ENCODE data around the gene FADS3.
"Not testable (repeated sequence)": the region's sequence is repeated elsewhere in the genome, so short reads cannot be mapped to it uniquely, and the experiment has no call there.

The FADS3 gene

DNA sequence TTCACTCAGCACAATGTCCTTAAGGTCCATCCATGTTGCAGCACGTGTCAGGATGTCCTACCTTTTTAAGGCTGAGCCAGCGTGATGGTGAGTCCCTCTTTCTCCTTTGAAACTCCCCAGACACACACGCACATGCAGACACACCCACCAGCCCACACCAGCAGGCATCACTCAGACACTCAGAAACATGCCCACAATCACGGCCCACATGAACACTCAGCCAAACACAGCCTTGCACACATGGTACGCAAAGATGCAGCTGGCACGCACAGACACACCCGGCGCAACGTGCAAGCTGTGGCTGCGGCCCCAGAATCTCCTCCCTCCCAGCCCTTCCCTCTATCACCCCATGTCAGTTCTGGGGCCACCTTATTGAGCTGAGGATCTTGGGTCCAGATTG, 8.0 kb downstream of the FADS3 start:
- Histone ChIP-seq H3K4me3 (ENCODE audit: low read depth, low read length, poor library complexity, severe bottlenecking) (no peak overlapping the region), H3K4me2 (ENCODE audit: low read length) (no peak overlapping the region), H3K4me1 (ENCODE audit: insufficient read depth, low read length, severe bottlenecking) (peaks cover 35% of the 10 kb centered on the region), H3K79me2 (ENCODE audit: insufficient read depth, low read length) (no peaks in the 10 kb centered on the region), H3K9me3 (ENCODE audit: low read length) (no peaks in the 10 kb centered on the region), H4K20me1 (ENCODE audit: insufficient read depth, low read length) (no peaks in the 10 kb centered on the region), H2AFZ (ENCODE audit: low read length) (no peak overlapping the region), H3K9me2 (ENCODE audit: low read depth, low read length) (no peaks in the 10 kb centered on the region), H3K36me3 (ENCODE audit: insufficient read depth, low read length) (no peaks in the 10 kb centered on the region), H3K27me3 (ENCODE audit: insufficient read depth, low read length) (no peaks in the 10 kb centered on the region; the same call in 1 of the 2 replicates), H3K9ac (ENCODE audit: low read length) (no peak overlapping the region), H3F3A (ENCODE audit: insufficient read depth, low read length) (no peaks in the 10 kb centered on the region), H3K27ac (ENCODE audit: low read depth, low read length, poor library complexity, severe bottlenecking) (no peak overlapping the region)
- TF ChIP-seq EZH2 (IDR thresholded peaks at IDR 0.05; ENCODE audit: borderline replicate concordance, low read length) (no peak), CTCF (IDR thresholded peaks at IDR 0.05; ENCODE audit: low read length) (no peak)

DNA sequence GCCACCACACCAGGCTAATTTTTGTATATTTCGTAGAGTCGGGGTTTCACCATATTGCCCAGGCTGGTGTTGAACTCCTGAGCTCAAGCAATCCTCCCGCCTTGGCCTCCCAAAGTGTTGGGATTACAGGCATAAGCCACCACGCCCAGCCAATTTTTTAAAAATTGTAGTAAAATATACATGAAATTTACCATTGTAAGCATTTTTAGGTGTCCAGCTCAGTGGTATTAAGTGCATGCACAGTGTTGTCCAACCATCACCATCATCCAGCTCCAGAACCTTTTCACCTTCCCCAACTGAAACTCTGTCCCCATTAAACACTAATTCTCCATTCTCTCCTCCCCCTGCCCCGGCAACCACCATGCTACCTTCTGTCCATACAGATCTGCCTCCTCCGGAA, 8.5 kb downstream of the FADS3 start:
- H3K4me2 ChIP-seq (ENCODE audit: low read length), result no peak overlapping the region
- no peak overlapping the region for H2AFZ ChIP-seq (ENCODE audit: low read length)
- H3F3A ChIP-seq (ENCODE audit: insufficient read depth, low read length), result no peaks in the 10 kb centered on the region
- H3K9me3 ChIP-seq (ENCODE audit: low read length), result no peaks in the 10 kb centered on the region
- peaks cover 39% of the 10 kb centered on the region for H3K4me1 ChIP-seq (ENCODE audit: insufficient read depth, low read length, severe bottlenecking)
- H3K9me2 ChIP-seq (ENCODE audit: low read depth, low read length), result no peaks in the 10 kb centered on the region
- H4K20me1 ChIP-seq (ENCODE audit: insufficient read depth, low read length), result no peaks in the 10 kb centered on the region
- H3K9ac ChIP-seq (ENCODE audit: low read length), result no peak overlapping the region
- no peak for TF ChIP-seq CTCF (IDR thresholded peaks at IDR 0.05; ENCODE audit: low read length)
- no peak for TF ChIP-seq EZH2 (IDR thresholded peaks at IDR 0.05; ENCODE audit: borderline replicate concordance, low read length)
- H3K4me3 ChIP-seq (ENCODE audit: low read depth, low read length, poor library complexity, severe bottlenecking), result no peak overlapping the region
- no peaks in the 10 kb centered on the region for H3K79me2 ChIP-seq (ENCODE audit: insufficient read depth, low read length)
- no peak overlapping the region for H3K27ac ChIP-seq (ENCODE audit: low read depth, low read length, poor library complexity, severe bottlenecking)
- H3K27me3 ChIP-seq (ENCODE audit: insufficient read depth, low read length), result no peaks in the 10 kb centered on the region; the same call in 1 of the 2 replicates
- H3K36me3 ChIP-seq (ENCODE audit: insufficient read depth, low read length), result no peaks in the 10 kb centered on the region

DNA sequence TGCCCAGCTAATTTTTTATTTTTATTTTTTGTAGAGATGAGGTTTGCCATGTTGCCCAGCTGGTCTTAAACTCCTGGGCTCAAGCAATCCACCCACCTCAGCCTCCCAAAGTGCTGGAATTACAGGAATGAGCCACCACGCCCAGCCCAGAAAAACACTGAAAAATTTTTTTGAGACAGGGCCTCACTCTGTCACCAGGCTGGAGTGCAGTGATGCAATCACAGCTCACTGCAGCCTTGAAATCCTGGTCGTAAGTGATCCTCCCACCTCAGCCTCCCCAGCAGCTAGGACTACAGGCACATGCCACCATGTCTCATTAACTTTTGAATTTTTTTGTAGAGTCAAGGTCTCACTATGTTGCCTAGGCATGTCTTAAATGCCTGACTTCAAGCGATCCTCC, 9.1 kb downstream of the FADS3 start:
- not testable (repeated sequence) for H3F3A ChIP-seq (ENCODE audit: insufficient read depth, low read length); H3K27ac ChIP-seq (ENCODE audit: low read depth, low read length, poor library complexity, severe bottlenecking); H3K79me2 ChIP-seq (ENCODE audit: insufficient read depth, low read length); H4K20me1 ChIP-seq (ENCODE audit: insufficient read depth, low read length); H3K27me3 ChIP-seq (ENCODE audit: insufficient read depth, low read length); H2AFZ ChIP-seq (ENCODE audit: low read length); H3K9me2 ChIP-seq (ENCODE audit: low read depth, low read length); H3K9ac ChIP-seq (ENCODE audit: low read length); H3K4me3 ChIP-seq (ENCODE audit: low read depth, low read length, poor library complexity, severe bottlenecking); H3K4me2 ChIP-seq (ENCODE audit: low read length); H3K36me3 ChIP-seq (ENCODE audit: insufficient read depth, low read length); H3K9me3 ChIP-seq (ENCODE audit: low read length)
- H3K4me1 ChIP-seq (ENCODE audit: insufficient read depth, low read length, severe bottlenecking), result peaks cover 45% of the 10 kb centered on the region

GRCh38 chr11:61881397-61881796, 9.9 kb downstream of the FADS3 start:
- Histone ChIP-seq H3F3A (ENCODE audit: insufficient read depth, low read length) (no peaks in the 10 kb centered on the region), H3K4me2 (ENCODE audit: low read length) (peak overlapping the region; percentile 81; the same call in 1 of the 2 replicates), H3K27me3 (ENCODE audit: insufficient read depth, low read length) (no peaks in the 10 kb centered on the region), H2AFZ (ENCODE audit: low read length) (no peak overlapping the region; the same call in 1 of the 2 replicates), H3K27ac (ENCODE audit: low read depth, low read length, poor library complexity, severe bottlenecking) (peak overlapping the region; percentile 90), H3K36me3 (ENCODE audit: insufficient read depth, low read length) (no peaks in the 10 kb centered on the region), H3K9me2 (ENCODE audit: low read depth, low read length) (no peaks in the 10 kb centered on the region), H3K4me3 (ENCODE audit: low read depth, low read length, poor library complexity, severe bottlenecking) (no peak overlapping the region), H3K4me1 (ENCODE audit: insufficient read depth, low read length, severe bottlenecking) (peaks cover 54% of the 10 kb centered on the region), H3K79me2 (ENCODE audit: insufficient read depth, low read length) (no peaks in the 10 kb centered on the region), H3K9me3 (ENCODE audit: low read length) (no peaks in the 10 kb centered on the region), H4K20me1 (ENCODE audit: insufficient read depth, low read length) (no peaks in the 10 kb centered on the region), H3K9ac (ENCODE audit: low read length) (no peak overlapping the region; the same call in 1 of the 2 replicates)
- no peak for TF ChIP-seq CTCF (IDR thresholded peaks at IDR 0.05; ENCODE audit: low read length)
- TF ChIP-seq EZH2 (IDR thresholded peaks at IDR 0.05; ENCODE audit: borderline replicate concordance, low read length), result no peak
